Aorta (tissue), 5 donors: ENCODE data around the gene APOBR. TPM values are rescaled to one million over a fixed set of nuclear protein-coding genes. Genes with fewer than 3 reads are reported as not detected.
A peak's percentile ranks its signal among the peaks of the same experiment; 100 is the strongest.
"Not testable (repeated sequence)": the region's sequence is repeated elsewhere in the genome, so short reads cannot be mapped to it uniquely, and the experiment has no call there.

Experiments
- ATAC-seq: fragments of 200-7000 bp; cut with Tn5 transposase; one replicate; pipeline ENCODE4 v1.9.1; 2022; ENCODE audit warnings: moderate library complexity; ENCODE audit not compliant: low FRiP score
- DNase-seq, 2 donors: peaks; one replicate each; pipeline ENCODE4 v3.0.0-alpha.2; 2020
- H3K27ac ChIP-seq, 2 donors: one replicate each; pipeline ENCODE4 v1.5.1; 2013; ENCODE audit warnings: low read length in 2 of 2, mild to moderate bottlenecking in 2 of 2, moderate library complexity in 2 of 2, control low read depth in 1 of 2, inconsistent platforms in 1 of 2, low read depth in 1 of 2
- H3K27me3 ChIP-seq, 2 donors: one replicate each; pipeline ENCODE4 v1.6.1; 2013; ENCODE audit warnings: control low read depth in 1 of 2, low read length in 1 of 2, mild to moderate bottlenecking in 1 of 2, moderate library complexity in 1 of 2; ENCODE audit not compliant: insufficient read depth in 2 of 2, control insufficient read depth in 1 of 2
- H3K36me3 ChIP-seq, 2 donors: one replicate each; pipeline ENCODE4 v1.6.1; 2013; ENCODE audit warnings: control low read depth in 1 of 2, low read length in 1 of 2, mild to moderate bottlenecking in 1 of 2; ENCODE audit not compliant: insufficient read depth in 2 of 2, control insufficient read depth in 1 of 2
- H3K4me1 ChIP-seq, 2 donors: one replicate each; pipeline ENCODE4 v1.6.1; 2013; ENCODE audit warnings: low read length in 2 of 2, control low read depth in 1 of 2, mild to moderate bottlenecking in 1 of 2, moderate library complexity in 1 of 2; ENCODE audit not compliant: insufficient read depth in 2 of 2, control insufficient read depth in 1 of 2
- H3K4me3 ChIP-seq, 2 donors: one replicate each; pipeline ENCODE4 v1.5.1; 2013; ENCODE audit warnings: low read length in 2 of 2, control low read depth in 1 of 2, mild to moderate bottlenecking in 1 of 2
- H3K9me3 ChIP-seq: one replicate; pipeline ENCODE4 v1.6.1; 2013; ENCODE audit warnings: mild to moderate bottlenecking, low read length; ENCODE audit not compliant: control insufficient read depth
- WGBS, 2 donors: extraction: QIAGEN DNeasy Blood & Tissue Kit; methylation state at CpG; one replicate each; pipeline ENCODE4 v1.1.7; 2013; 5-methylcytosine and 5-hydroxymethylcytosine counted together
- intact Hi-C, 2 donors: fragments of 100-400 bp; cut with DNase I; formaldehyde crosslinking; loops; one replicate each; pipeline versions ENCODE4 v1.14.2 to v1.15.0; 2022
- long read RNA-seq, 2 donors: library from polyadenylated mRNA; unstranded; transcript quantifications; one replicate each; pipeline ENCODE4 v2.0.0, GENCODE V29; 2020 to 2021
- polyA plus RNA-seq, 2 donors: library from polyadenylated mRNA; stranded (reverse); fragments of 200-250 nt; gene quantifications; one replicate each; pipeline ENCODE4 v1.2.3, GENCODE V29; 2013
- total RNA-seq, 2 donors: library from RNA; stranded (reverse); fragmentation: NEBNext Ultra II Directional; extraction: Animal tissue kit (Norgen Biotek cat#: 25700); gene quantifications; one replicate each; pipeline ENCODE4 v1.2.1, GENCODE V29; 2021
- donor health status: healthy with polysubstance abuse.
- donor health status: Bipolar disorder and iron deficiency.
- donor health status: DM: no; HTN: no; CAD: no.
- donor health status: DM: no; HTN: no; CAD: no.
- donor health status: DM: yes; HTN: yes; CAD: no.

The APOBR gene, protein sequence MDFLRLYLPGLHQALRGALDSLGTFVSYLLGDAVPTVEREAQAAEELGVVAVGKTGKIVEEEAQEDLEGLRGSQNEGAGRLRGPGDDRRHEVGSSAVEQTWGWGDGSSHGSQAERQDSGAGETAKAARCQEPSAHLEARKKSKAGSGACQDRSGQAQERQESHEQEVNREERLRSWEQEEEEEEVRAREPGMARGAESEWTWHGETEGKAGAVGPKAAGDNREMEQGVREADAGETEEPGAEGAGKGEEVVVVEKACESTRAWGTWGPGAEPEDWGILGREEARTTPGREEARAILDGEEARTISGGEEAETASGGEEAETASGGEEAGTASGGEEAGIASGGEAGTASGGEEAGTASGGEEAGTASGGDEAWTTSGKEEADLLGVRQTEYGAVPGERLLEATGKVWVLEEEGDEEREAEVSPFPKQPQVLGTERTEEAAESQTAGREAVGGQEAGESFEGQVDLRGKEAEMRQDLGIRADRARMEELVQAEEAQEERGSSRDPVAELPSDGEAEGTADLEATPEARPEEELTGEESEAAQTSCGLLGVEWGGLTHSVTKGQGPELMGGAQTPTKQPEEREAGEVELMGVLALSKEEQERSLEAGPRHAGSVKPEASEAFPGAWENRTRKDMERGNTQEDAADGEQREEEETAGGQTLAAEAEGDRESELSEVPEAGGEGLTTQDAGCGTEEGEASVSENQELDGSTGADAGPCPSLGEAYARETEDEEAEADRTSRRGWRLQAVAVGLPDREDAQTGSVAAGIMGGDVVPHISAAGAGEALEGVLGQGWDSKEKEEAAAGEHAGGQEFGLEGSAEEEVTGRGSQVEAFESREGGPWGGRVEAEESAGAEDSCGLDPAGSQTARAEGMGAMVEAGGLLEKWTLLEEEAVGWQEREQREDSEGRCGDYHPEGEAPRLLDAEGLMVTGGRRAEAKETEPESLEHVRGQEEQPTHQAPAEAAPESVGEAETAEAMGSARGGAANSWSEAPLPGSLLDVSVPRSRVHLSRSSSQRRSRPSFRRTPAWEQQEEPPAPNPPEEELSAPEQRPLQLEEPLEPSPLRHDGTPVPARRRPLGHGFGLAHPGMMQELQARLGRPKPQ
- 1 to 10 TPM; 2.5 to 3.1 TPM for total RNA-seq
- 1 to 10 TPM; 1.1 to 2.6 TPM for polyA plus RNA-seq
- long read RNA-seq, donor 1, partial matches to known transcripts, result 1 of 2 reads
- long read RNA-seq, donor 1, other reads (novel, unspliced or antisense), result 1 of 2 reads
- long read RNA-seq, donor 2, partial matches to known transcripts, result 2 of 2 reads
- long read RNA-seq, donor 2, other reads (novel, unspliced or antisense), result 0 of 2 reads

DNA sequence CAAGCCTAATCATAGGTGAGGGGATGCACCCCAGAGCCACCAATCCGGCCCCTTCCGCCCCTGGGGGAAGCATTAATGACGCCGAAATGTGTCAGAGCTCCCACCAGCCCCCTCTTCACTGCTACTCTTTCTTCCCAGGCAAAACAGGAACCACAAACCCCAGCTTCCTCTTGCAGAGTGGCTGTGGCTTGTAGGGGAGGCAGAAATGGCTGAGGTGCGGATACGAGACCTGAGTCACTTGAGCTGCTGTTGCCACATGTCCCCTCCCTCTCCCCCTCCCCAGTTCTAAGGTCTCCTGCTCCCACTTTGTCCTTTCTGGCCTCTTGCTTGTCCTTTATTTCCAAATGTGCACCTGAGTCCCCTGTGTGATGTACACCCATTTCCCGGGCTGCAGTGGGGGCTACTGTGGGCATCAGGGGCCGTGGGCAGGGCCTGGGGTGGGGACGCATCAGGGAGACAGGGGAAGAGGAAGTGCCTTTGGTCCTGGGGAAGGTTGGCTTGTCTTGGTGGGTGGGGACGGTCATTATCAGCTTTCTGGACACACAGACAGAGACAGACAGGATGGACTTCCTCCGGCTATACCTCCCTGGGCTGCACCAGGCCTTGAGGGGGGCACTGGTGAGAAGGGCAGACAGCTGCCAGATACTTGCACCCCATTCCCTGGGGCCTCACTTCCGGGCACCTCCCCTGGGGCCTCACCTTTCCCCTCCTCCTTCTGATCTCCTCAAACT lies at the start of gene APOBR:
APOBR (plus strand) TSS at position 523 of the 731 bp plus-strand sequence; CDS start at position 562, 39 bp downstream.
- no peak within 1 kb of the TSS for H3K27ac ChIP-seq
- ATAC-seq (no peak), DNase-seq (peak in 1 of 2 donors; percentile 80)
- no peaks in the 10 kb centered on the region for H3K27me3 ChIP-seq
- no peaks in the 10 kb centered on the region for H3K9me3 ChIP-seq
- 78 to 81% methylated on average over 12 of the region's 12 CpGs for WGBS, 2 donors
- intact Hi-C loops, result loop anchor here (5.0 kb wide), 2 partner anchors 43 to 58 kb away; partner anchors contain the start of genes NUPR1 (in 2 of the 2) and SGF29 (in 2 of the 2)
- no peaks in the 10 kb centered on the region for H3K4me1 ChIP-seq
- H3K36me3 ChIP-seq, result no peaks in the 10 kb centered on the region
- no peak within 1 kb of the TSS for H3K4me3 ChIP-seq

DNA sequence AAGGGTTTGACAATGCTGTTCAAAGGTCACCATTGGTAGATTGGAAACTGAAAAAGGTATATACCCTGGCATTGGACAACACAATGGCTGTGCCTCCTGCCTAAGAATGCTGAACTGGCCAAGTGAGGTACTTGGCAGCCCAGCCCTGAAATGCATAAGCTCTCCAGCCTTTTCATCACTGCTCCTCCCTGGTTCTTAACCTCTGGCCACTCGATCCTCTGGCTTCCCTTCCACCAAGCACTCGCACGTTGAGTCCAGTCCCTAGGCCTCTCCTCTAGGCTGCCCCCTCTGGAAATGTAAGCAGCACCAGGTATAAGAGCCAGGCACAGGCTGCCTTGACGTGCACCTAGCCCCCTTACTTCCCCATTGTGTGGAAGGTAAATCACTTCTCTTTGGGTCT lies 48.1 kb upstream of the APOBR start:
- intact Hi-C loops, ATAC-seq: not testable (repeated sequence)
- WGBS, 2 donors, result no CpG with 5 or more reads among the region's 4 CpGs

DNA sequence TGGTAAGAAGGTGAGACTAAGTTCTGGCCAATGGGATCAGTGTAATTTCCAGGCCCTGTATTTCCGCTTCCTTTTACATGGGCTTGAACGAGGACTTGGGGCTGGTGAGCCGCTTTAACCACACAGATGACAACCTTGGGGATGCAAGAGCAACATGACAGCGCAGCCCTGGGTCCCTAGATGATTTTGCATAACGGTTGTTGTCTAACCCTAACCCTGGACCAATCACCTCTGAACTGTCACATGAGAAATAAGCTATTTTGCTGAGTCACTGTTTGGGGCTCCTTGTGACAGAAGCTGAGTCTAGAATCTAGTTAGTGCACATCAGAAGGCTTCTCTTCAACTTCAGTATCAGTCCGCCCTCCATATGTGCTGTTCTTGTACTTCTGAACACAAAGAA lies 47.4 kb upstream of the APOBR start:
- intact Hi-C loops, H3K4me1 ChIP-seq, H3K9me3 ChIP-seq, ATAC-seq, H3K27me3 ChIP-seq, H3K4me3 ChIP-seq, H3K36me3 ChIP-seq, DNase-seq, H3K27ac ChIP-seq: not testable (repeated sequence)
- WGBS, 2 donors, result no CpG with 5 or more reads among the region's 6 CpGs

More for the DNA sequence above, 48.1 kb upstream of the APOBR start:
- not testable (repeated sequence) for DNase-seq, H3K4me3 ChIP-seq, H3K27me3 ChIP-seq, H3K9me3 ChIP-seq, H3K27ac ChIP-seq, H3K4me1 ChIP-seq, H3K36me3 ChIP-seq

DNA sequence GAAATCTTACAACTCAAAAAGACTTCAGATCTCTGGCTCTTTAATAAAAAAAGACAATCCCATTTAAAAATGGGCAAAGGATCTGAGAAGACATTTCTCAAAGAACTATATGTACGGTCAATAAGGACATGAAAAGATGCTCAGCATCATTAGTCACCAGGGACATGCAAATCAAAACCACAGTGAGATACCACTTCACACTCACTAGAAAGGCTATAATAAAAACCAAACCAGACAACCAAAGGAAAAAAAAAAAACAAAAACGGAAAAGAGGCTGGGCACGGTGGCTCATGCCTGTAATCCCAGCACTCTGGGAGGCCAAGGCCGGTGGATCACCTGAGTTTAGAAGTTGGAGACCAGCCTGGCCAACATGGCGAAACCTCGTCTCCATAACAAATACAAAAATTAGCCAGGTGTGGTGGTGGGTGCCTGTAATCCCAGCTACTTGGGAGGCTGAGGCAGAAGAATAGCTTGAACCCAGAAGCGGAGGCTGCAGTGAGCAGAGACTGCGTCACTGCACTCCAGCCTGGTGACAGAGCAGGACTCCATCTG lies 20.7 kb upstream of the APOBR start:
- ATAC-seq, result no peak
- intact Hi-C loops, result no loop called here
- H3K4me3 ChIP-seq, result no peak overlapping the region
- peaks cover 0 to 8% of the 10 kb centered on the region in 2 donors for H3K36me3 ChIP-seq
- no peaks in the 10 kb centered on the region for H3K9me3 ChIP-seq
- WGBS, 2 donors, result 94% methylated on average over 8 of the region's 8 CpGs
- DNase-seq, result peak in 1 of 2 donors; percentile 15
- no peak overlapping the region for H3K27ac ChIP-seq
- no peaks in the 10 kb centered on the region for H3K4me1 ChIP-seq
- H3K27me3 ChIP-seq, result no peaks in the 10 kb centered on the region

DNA sequence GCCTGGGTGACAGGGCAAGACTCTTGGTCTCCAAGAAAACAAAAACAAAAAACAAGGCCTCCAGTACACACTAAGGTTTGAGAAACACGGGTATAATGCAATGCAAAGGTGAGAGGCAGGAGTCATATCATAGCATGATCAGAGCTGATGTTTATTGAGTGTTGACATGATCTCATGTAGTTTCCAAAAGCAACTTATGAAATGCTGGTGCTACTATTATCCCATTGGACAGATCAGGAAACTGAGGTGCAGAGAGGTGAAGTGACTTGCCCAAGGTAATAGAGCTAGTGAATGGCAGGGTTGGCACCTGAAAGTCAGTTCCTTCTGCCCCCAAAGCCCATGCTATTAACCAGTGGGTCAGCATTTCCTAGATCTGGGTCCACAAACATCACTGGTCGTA lies 19.2 kb upstream of the APOBR start:
- Histone ChIP-seq H3K4me1 (no peaks in the 10 kb centered on the region), H3K9me3 (no peaks in the 10 kb centered on the region), H3K36me3 (peaks cover 0 to 8% of the 10 kb centered on the region in 2 donors), H3K4me3 (no peak overlapping the region), H3K27ac (no peak overlapping the region), H3K27me3 (no peaks in the 10 kb centered on the region)
- 90 to 92% methylated on average over 2 of the region's 2 CpGs for WGBS, 2 donors
- intact Hi-C loops, result no loop called here
- DNase-seq (no peak), ATAC-seq (no peak)

DNA sequence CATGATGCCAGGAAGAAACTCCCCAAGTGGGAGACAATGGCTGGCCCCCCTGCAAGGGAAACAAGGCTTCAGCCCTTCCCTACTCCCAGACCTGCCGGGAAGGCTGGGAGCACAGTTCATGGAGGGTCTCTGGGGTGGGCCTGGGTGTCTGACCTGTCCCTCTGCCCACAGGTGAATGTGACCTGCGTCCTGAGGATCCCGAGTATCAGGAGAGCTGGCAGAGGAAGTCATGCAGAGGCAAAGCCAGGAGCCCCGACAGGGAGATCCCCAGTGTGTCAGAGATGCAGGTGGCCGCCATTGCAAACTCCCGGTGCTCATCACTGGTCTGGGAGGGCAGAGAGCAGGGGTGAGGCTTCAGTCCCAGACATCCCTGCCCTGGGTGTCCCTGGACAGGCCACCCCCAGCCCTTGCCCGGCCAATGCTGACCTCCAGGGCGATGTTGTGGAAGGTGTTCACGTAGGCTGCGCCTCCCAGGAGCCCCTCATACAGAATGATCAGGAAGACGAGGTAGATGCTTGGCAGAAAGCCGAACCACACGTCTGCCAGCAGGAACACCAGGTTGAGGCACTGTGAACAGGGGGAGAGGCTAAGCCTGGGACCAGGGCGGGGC lies 17.0 kb upstream of the APOBR start:
- H3K36me3 ChIP-seq, result peaks cover 4 to 6% of the 10 kb centered on the region in 2 donors
- H3K4me3 ChIP-seq, result no peak overlapping the region
- ATAC-seq (no peak), DNase-seq (peak; percentile 30 to 67)
- H3K27me3 ChIP-seq, result no peaks in the 10 kb centered on the region
- 89 to 91% methylated on average over 13 to 14 of the region's 14 CpGs for WGBS, 2 donors
- no peak overlapping the region for H3K27ac ChIP-seq
- no peaks in the 10 kb centered on the region for H3K4me1 ChIP-seq
- H3K9me3 ChIP-seq, result no peaks in the 10 kb centered on the region
- intact Hi-C loops, result no loop called here

DNA sequence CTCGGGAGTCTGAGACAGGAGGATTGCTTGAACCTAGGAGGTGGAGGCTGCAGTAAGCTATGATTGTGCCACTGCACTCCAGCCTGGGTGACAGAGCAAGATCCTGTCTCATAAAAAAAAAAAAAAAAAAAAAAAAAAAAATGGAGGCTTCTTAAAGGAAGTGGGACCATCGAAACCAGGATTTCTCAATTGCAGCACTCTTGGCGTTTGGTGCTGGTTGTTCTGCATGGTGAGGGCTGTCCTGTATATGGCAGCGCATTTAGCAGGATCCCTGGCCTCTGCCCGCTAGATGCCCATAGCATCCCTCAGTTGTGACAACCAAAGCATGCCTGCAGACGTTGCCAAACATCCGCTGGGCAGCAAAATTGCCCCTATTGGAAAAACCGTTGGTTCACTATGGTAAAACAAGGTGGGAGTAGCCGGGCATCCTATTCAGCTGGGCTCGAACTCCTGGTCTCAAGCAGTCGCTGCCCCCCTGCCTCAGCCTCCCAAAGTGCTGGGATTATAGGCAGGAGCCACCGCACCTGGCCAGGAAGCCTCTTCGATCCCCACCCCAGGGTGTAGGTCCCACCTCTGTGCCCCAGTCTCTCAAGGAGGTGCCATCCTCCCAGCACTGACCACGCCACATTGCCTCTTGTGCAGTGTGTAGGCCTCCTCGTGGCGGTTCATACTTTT lies 15.8 kb upstream of the APOBR start:
- DNase-seq (peak; percentile 18 to 35), ATAC-seq (no peak)
- no peak overlapping the region for H3K27ac ChIP-seq
- H3K27me3 ChIP-seq, result no peaks in the 10 kb centered on the region
- no peaks in the 10 kb centered on the region for H3K9me3 ChIP-seq
- intact Hi-C loops, result no loop called here
- H3K4me3 ChIP-seq, result no peak overlapping the region
- no peaks in the 10 kb centered on the region for H3K4me1 ChIP-seq
- WGBS, 2 donors, result 95% methylated on average over 16 of the region's 16 CpGs
- peaks cover 4 to 7% of the 10 kb centered on the region in 2 donors for H3K36me3 ChIP-seq
